H7 (cell line): ENCODE data around the gene NAMPT. TPM values are rescaled to one million over a fixed set of nuclear protein-coding genes. Genes with fewer than 3 reads are reported as not detected.

Source experiments
- DNase-seq: peaks from one replicate; pipeline ENCODE4 v3.0.0; 2012
- H3K27me3 ChIP-seq: 2 replicates; pipeline ENCODE4 v1.6.0; 2011; ENCODE audit warnings: mild to moderate bottlenecking, low read length; ENCODE audit not compliant: control insufficient read depth, insufficient read depth
- H3K36me3 ChIP-seq: replicated peaks from 2 replicates; pipeline ENCODE4 v1.5.1; 2011; ENCODE audit warnings: low read length; ENCODE audit not compliant: control insufficient read depth, insufficient read depth
- H3K4me3 ChIP-seq: 2 replicates; pipeline ENCODE4 v1.5.1; 2011; ENCODE audit warnings: low read depth, mild to moderate bottlenecking, control low read depth, low read length, moderate library complexity; ENCODE audit not compliant: insufficient read depth
- total RNA-seq: library from RNA; depleted of rRNA; stranded (reverse); fragments of >200 nt; shearing (Covaris generic); gene quantifications from 2 replicates; pipeline ENCODE4 v1.2.3, GENCODE V29; 2014

The NAMPT gene
- total RNA-seq, 1 experiment from 2014 or later: 59.5 TPM

DNA sequence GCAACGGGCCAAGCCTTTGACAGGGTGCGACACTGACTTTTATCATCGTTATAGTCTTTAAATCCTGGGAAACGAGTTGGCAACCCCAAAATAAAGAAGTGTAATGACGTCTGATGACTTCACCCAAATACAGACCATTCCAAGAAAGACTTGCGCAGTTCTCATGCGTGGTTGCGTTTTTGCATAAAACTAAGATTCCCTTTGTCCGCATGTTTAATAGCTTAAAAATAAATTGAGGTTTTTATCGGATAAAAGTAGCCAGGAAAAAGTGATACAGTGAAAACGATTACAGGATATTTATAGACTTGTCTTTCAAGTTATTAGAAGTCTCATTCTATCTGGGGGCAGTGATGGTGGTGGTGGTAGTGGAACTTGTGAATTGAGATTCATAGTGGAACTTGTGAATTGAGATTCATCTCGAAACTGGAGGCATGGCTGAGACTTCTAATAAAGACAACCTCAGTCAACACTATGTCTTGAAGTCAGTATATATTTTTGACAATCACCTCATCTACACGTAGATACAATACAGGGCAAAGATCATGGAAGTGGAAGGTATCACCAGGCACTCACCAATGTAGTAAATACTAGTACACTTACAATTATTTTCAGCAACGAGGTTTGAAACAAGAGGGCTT lies 1.2 kb upstream of the NAMPT start:
- Histone ChIP-seq H3K27me3 (no peaks in the 10 kb centered on the region), H3K4me3 (peak overlapping the region; percentile 85), H3K36me3 (no peaks in the 10 kb centered on the region)
- no peak for DNase-seq

DNA sequence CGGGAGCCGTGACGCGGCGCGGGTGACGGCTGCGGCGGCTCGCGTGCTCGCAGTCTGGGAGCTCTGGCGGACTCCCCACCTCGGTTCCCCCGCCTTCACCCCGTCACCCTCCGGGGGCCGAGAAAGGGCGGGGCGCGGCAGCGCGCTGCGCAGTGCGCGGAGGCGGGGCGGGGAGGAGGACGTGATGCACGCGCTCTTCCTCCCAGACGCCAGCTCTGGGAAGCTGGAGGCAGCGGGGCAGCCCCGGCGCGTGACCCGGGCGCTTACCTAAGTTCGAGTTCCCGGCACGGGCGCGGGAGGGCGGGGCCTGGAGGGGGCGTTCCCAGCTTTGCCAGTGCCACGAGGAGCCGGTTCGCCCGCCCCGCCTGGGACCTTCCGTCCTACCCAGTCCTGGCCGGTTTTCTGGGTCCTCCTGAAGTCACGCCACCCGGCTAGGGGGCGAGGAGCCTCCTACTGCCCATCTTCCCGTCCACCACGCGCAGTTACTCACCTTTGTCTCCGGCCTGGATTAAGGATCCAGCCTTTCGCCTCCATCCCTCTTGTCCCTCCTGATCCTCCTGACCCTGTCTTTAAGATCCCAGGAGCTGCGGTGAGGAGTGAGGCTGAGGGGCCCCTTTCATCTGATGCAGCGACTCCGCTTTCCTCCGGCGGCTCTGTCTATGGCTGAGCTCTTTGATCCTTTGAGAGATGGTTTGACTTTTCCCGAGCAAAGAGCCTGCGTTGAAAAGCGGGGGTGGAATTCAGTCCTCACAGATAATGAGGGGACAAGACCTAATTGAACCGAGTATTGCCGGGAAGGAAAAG lies 470 bp upstream of the NAMPT start:
- DNase-seq: peak; percentile 96
- no peaks in the 10 kb centered on the region for H3K36me3 ChIP-seq
- H3K4me3 ChIP-seq: peak overlapping the region; percentile 85
- no peaks in the 10 kb centered on the region for H3K27me3 ChIP-seq

DNA sequence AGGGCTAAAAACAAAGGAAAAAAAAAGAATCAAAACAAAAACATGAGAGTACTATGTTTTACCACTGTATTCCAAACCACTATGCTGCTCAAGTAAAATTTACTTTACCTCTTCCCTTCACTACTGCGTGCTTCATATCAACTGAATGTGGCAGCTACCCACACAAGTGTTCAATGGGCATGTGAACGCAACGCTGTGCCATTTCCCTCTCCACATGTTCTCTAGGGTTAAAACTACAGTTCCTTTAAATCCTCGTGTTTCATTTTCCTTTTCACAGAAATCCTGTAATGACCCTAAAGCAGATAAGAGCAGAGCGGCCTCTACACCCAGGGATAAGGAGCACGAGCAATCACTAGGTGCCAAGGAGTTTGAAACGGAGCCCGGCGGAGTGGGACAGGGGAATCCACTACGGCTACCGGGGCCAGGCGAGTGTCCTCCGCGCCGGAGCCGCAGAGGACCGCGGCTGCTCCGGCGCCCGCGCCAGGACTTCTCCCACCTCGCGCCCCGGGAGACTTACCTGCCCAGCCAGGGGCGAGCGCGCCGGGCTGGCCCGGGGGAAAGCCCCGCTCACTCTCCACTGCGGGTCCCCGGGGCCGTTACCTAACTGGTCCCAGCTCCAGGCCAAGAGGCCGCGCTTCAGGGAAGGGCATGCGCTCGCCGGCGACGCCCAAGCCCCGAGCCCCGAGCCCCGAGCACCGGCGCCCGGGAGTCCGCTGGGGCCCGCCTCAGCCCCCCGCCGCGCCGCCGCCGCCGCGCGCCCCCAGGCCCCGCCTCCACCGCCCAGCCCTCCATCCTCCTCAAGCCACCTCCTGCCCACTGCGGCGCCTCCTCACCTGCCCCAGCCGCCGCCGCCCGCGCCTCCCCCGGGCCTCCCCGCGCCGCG lies 711 bp downstream of the NAMPT start:
- Histone ChIP-seq H3K36me3 (no peaks in the 10 kb centered on the region), H3K27me3 (no peaks in the 10 kb centered on the region), H3K4me3 (peak overlapping the region; percentile 85)
- peak; percentile 86 for DNase-seq

DNA sequence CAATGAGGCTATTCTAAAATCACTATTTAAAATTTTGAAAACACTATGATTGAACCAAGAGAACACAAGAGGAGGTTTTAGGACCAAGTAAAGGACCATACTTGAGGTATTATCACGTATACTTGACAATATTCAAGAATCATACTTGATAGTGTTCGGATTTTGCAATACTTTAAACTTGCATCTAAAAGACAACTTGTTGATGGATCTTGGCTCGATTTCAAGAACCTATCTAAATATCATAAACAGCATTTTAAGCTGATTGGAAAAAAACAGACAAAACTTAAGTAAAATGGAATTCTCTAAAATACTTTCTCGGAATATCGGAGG lies 1.3 kb downstream of the NAMPT start:
- Histone ChIP-seq H3K27me3 (no peaks in the 10 kb centered on the region), H3K36me3 (no peaks in the 10 kb centered on the region), H3K4me3 (peak overlapping the region; percentile 85)
- DNase-seq: no peak

DNA sequence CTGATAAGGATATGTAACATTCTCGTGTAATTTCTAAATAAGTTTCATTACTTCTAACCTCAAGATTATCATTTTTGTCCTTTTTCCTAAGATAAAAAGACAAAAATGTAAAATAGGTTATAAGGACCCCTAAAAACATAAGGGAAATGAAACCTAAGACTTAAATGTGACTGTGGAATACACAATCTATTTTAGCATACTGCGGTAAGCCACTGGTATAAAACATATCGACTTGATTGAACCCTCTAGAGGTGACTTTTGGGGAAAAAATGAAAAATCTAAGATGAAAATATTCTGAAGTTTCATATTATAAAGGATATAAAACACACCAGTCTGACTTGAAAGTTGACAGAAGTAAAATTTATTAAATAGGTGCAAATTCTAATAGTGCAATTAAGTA lies 1.9 kb downstream of the NAMPT start:
- no peaks in the 10 kb centered on the region for H3K36me3 ChIP-seq
- H3K27me3 ChIP-seq: no peaks in the 10 kb centered on the region
- no peak for DNase-seq
- H3K4me3 ChIP-seq: no peak overlapping the region

DNA sequence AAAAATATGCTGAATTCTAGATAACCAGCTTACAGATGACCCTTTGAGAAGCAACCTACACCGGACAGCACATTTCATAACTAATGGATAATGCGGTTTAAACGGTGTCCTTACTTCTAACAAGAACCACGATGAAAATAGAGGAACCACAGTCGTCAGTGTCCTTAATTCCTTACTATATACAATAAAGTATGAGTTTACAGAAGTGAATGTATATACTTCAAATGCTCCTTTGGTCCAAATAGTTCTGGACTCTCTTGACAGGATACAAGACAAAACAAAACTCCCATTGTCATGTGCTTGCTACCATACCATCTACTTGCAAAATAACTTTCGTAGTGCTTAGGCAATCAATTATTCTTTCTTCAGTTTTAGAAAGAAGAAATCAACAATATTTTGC lies 2.4 kb downstream of the NAMPT start:
- H3K27me3 ChIP-seq: no peaks in the 10 kb centered on the region
- no peaks in the 10 kb centered on the region for H3K36me3 ChIP-seq
- DNase-seq: no peak
- H3K4me3 ChIP-seq: no peak overlapping the region

DNA sequence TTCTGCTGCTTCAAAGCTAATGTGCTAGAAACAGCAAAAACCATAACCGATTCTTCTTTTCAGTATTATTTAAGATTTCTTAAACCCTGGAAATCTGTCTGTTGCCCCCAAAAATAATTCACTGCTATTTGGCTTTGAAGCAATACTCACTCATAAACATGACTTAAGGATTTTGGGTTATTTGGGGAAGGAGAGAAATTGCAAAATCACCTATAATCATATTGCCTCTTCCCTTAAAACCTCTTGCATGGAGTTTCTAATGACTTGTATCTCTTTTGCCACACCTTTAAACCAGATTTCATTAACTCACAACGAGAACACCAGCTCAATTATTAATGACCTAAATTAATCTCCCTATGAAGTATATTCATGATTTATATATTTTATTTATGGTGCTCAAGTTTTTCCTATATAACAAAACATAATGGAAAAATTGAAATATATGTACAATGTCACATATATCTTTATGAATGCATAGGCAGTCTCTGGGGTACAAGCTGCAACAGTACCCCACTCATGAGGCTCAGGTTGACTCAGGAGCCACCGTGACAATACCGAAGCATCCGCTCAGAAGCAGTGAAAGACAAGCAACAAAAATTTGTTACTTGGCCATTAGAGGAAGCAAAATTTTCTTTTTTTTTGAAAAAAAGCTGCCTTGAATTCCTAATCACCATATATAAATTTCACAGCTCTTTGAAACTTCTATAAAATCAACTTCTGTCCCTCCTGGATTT lies 3.0 kb downstream of the NAMPT start:
- H3K36me3 ChIP-seq: no peaks in the 10 kb centered on the region
- no peak for DNase-seq
- H3K4me3 ChIP-seq: no peak overlapping the region
- H3K27me3 ChIP-seq: no peaks in the 10 kb centered on the region

DNA sequence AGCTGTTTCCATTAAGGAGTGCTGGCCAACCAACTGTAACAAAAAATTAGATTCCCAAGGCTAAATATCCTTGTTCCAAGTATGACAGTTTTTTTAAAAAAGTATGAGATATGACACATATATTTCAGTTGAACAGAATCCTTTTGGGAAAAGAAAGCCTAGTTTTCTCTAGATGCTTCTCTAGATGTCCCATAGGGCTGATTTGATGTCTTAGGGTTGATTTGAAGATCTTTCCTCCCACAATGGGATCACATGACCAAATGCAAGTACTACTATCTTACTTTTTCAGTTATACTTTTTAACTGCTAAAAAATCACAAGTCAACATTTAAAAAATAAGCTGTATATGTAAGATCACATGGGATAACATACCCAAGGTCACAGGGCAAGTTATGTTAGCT lies 3.7 kb downstream of the NAMPT start:
- no peak overlapping the region for H3K4me3 ChIP-seq
- no peaks in the 10 kb centered on the region for H3K27me3 ChIP-seq
- no peak for DNase-seq
- H3K36me3 ChIP-seq: no peaks in the 10 kb centered on the region; the same call in 1 of the 2 replicates

DNA sequence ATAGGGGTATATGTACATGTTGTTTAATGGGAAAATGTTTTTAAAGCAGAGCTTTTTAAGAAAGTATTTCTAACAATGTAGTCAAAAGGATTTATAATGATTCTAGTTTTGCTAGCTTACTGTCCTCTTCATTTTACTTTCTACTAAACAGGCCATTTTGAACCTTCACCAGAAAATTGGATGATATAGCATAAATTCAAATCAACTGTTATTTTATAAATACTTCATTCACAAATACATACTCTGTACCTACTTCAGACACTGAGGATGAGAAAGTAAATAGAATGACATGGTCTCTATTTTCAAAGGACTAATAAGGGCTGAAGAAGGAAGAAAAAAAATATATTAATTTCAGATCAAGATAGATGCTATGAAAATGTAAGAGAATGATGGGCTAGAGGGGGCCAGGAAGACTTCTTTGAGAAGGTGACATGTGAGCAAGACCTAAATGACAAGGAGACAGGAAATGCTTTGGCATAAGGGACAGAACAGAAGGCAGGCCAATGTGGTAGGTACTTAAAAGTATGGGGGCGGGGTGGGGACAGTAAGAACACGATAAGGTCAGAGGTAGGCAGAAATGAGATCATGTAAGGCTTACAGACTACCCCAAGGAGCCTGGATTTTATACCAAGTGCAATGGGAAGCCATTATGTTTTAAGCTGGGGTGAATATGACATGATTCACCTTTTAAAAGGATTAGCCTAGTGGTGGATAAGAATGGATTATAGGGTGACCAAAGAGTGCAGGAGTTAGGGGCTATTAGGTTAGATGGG lies 5.2 kb downstream of the NAMPT start:
- no peaks in the 10 kb centered on the region for H3K27me3 ChIP-seq
- H3K4me3 ChIP-seq: no peak overlapping the region
- no peak for DNase-seq
- H3K36me3 ChIP-seq: no peaks in the 10 kb centered on the region; the same call in 1 of the 2 replicates

DNA sequence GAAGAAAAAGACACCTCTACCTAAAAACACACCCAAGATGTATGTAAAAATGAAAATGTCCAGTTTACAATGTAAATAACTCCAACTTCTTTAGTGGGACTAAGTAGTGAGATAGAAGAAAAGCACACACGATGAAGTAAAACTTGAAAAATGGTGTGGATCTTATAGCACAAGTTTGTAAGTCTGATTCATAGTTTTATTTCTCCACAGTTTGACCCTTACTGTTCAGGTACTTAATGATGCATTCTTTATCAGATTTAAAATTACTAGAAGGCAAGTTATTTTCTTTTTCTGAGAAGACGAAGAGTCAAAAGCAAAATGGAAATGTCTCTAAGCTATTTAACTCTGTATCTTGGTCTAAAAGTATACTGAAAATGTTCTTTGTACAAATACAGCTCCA lies 6.1 kb downstream of the NAMPT start:
- no peaks in the 10 kb centered on the region for H3K27me3 ChIP-seq
- DNase-seq: no peak
- H3K4me3 ChIP-seq: no peak overlapping the region
- H3K36me3 ChIP-seq: no peaks in the 10 kb centered on the region; the same call in 1 of the 2 replicates

DNA sequence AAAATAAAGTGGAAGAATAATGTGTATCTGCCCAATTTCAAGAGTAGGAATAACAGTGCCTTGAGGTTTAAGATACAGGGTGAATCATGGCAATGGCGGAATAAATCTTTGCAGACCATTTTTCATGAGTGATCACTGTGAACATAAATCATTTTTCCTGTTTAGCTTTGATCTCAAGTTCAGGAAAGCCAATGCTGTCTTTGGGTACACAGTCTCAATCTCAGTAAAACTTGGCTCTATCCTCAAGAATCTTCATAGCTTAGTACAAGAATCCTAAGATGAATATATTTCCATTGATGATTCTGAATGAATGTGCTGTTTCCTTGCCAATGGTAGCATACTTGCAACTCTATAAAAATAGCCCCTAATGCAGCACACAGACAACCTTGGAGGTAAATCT lies 6.8 kb downstream of the NAMPT start:
- no peaks in the 10 kb centered on the region for H3K27me3 ChIP-seq
- H3K4me3 ChIP-seq: no peak overlapping the region
- H3K36me3 ChIP-seq: no peaks in the 10 kb centered on the region; the same call in 1 of the 2 replicates
- DNase-seq: no peak

DNA sequence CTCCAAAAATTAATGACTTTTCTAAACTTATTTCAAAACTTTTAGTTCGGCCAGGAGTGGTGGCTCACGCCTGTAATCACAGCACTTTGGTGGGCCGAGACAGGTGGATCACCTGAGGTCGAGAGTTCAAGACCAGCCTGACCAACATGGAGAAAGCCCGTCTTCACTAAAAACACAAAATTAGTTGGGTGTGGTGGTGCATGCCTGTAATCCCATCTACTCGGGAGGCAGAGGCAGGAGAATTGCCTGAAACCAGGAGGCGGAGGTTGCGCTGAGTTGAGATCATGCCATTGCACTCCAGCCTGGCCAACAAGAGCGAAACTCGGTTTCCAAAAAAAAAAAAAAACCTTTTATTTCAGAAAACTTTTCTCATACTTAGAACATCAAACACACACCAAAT lies 8.3 kb downstream of the NAMPT start:
- H3K36me3 ChIP-seq: no peaks in the 10 kb centered on the region; the same call in 1 of the 2 replicates

DNA sequence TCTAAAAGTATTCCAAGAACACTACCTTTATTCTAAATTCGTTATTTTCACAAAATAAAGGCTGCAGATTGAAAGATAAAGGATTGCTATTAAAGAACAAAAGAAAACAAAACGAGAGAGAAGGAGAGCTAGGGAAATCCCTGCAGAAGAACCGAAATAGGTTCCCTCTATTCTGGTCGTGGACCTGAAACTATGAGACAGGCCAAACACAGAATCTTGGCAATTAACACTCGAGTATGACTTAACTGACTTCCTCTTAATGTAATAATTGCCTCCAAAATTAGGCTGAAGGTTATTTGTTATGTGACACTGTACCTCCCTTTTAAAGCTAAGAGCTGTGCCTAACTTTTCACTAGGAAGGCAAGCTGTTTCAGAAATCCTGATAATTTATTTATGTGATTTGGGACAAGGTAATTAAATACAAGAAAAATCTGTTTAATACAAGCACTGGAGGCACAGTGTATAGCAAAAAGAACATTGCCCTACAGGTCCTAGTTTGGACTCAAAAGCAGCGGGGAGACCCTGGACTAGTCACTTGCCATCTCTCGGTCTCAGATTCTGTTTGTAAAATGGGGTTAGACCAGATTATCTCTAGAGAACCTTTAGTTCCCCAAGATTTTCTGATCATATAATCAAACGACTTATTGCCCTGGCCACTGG lies 11.6 kb downstream of the NAMPT start:
- Histone ChIP-seq H3K27me3 (no peaks in the 10 kb centered on the region), H3K36me3 (peaks cover 6% of the 10 kb centered on the region), H3K4me3 (no peak overlapping the region)
- DNase-seq: no peak

More for the DNA sequence above, 8.3 kb downstream of the NAMPT start:
- H3K27me3 ChIP-seq: no peaks in the 10 kb centered on the region
- DNase-seq: no peak
- no peak overlapping the region for H3K4me3 ChIP-seq
